Measurements from ENCODE around the gene GSTP1.

GSTP1 gene

DNA sequence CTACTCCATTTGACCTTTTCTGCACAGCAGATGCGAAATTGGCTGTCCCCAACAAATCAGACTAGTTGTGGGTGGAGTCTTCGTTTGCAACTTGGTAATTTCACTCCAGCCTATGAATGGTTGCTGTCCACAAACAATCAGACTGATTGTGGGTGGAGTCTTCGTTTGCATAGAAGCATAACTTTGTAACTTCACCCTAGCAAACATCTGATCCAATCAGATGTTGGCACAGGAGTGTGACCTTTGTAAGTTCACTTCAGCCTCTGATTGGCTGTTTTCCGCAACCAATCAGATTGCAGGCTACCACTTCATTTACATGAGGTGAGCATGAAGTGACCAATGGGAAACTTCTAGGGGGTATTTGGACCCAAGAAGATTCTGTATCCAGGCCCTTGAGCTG lies 44.1 kb upstream of the GSTP1 start:
- H3K4me3 ChIP-seq (ENCODE audit: low read depth, low read length): no peak overlapping the region
- TF ChIP-seq, protein P1, sequence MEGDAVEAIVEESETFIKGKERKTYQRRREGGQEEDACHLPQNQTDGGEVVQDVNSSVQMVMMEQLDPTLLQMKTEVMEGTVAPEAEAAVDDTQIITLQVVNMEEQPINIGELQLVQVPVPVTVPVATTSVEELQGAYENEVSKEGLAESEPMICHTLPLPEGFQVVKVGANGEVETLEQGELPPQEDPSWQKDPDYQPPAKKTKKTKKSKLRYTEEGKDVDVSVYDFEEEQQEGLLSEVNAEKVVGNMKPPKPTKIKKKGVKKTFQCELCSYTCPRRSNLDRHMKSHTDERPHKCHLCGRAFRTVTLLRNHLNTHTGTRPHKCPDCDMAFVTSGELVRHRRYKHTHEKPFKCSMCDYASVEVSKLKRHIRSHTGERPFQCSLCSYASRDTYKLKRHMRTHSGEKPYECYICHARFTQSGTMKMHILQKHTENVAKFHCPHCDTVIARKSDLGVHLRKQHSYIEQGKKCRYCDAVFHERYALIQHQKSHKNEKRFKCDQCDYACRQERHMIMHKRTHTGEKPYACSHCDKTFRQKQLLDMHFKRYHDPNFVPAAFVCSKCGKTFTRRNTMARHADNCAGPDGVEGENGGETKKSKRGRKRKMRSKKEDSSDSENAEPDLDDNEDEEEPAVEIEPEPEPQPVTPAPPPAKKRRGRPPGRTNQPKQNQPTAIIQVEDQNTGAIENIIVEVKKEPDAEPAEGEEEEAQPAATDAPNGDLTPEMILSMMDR (IDR thresholded peaks at IDR 0.05; ENCODE audit: low read depth, low read length): no peak
- no peak for DNase-seq
- no peaks in the 10 kb centered on the region for H3K27me3 ChIP-seq
- H3K36me3 ChIP-seq: no peaks in the 10 kb centered on the region
- no peaks in the 10 kb centered on the region; the same call in 1 of the 2 replicates for H3K9me3 ChIP-seq
- H3K4me1 ChIP-seq: no peaks in the 10 kb centered on the region

DNA sequence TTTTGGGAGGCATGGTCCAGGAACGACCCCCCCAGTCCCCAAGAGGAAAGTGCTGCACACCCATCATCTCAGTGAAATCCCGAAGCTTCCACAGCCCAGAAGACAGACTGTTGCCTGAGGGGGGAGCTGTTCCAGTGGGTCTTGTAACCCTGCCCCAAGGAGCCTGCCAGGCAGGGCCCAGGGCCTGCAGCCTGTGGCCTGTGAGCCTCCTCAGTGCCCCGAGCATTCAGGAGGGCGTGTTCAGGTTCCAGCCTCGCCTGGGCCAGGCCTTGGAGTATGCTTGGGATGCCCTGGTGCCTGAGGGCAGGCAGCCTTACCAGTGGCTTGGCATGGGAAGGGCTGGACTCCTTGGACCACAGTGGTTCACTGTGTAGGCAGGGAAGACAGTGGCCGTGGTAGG lies 42.4 kb upstream of the GSTP1 start:
- TF ChIP-seq, protein P1 (IDR thresholded peaks at IDR 0.05; ENCODE audit: low read depth, low read length): no peak
- DNase-seq: no peak
- H3K36me3 ChIP-seq: no peaks in the 10 kb centered on the region
- no peak overlapping the region for H3K4me3 ChIP-seq (ENCODE audit: low read depth, low read length)
- H3K27me3 ChIP-seq: no peaks in the 10 kb centered on the region
- no peaks in the 10 kb centered on the region for H3K4me1 ChIP-seq
- no peaks in the 10 kb centered on the region; the same call in 1 of the 2 replicates for H3K9me3 ChIP-seq

DNA sequence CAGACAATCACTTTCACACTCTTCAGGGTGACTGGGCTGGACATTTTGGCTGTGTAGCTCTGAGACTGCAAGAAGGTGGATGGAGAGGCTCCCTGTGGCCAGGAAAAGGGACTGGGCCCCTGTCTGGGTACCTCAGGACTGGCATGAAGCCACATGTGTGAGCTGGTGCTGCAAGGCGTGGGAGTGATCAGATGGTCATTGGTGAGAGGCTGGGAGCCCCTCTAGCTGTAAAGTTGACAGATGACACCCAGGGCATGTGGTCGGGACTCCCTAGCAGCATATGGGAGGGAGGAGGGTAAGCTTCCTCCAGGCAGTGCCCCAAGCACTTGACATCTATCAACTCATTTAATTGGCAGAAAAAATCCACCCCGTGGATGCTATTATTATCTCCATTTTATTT lies 41.4 kb upstream of the GSTP1 start:
- TF ChIP-seq, protein P1 (IDR thresholded peaks at IDR 0.05; ENCODE audit: low read depth, low read length): no peak
- Histone ChIP-seq H3K27me3 (no peaks in the 10 kb centered on the region), H3K4me3 (ENCODE audit: low read depth, low read length) (no peak overlapping the region), H3K36me3 (no peaks in the 10 kb centered on the region), H3K4me1 (no peaks in the 10 kb centered on the region), H3K9me3 (no peaks in the 10 kb centered on the region; the same call in 1 of the 2 replicates)
- no peak for DNase-seq

- H3K4me1 ChIP-seq: no peaks in the 10 kb centered on the region
- no peaks in the 10 kb centered on the region for H3K36me3 ChIP-seq
- no peaks in the 10 kb centered on the region for H3K27me3 ChIP-seq
- TF ChIP-seq, protein P1 (IDR thresholded peaks at IDR 0.05; ENCODE audit: low read depth, low read length): no peak
- H3K4me3 ChIP-seq (ENCODE audit: low read depth, low read length): no peak overlapping the region
- no peak for DNase-seq
- no peaks in the 10 kb centered on the region; the same call in 1 of the 2 replicates for H3K9me3 ChIP-seq
Observed at GRCh38 chr11:67542971-67543370, 40.6 kb upstream of the GSTP1 start.

DNA sequence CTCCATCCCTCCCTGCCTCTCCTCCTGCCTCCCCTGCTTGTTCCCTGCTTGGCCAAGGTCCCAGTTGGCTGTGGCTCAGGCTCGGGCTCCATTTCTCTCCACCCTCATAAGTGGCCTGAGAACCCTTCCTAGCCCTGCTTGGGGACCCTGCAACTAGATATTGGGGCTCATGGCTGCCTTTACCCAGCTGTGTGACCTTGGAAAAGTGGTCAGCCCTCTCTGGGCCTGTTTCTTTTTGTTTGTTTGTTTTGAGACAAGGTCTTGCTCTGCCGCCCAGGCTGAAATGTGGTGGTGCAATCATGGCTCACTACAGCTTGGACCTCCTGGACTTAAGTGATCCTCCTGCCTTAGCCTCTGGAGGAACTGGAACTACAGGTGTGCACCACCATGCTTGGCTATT lies 40.0 kb upstream of the GSTP1 start:
- H3K4me1 ChIP-seq: no peaks in the 10 kb centered on the region
- no peaks in the 10 kb centered on the region for H3K36me3 ChIP-seq
- TF ChIP-seq, protein P1 (IDR thresholded peaks at IDR 0.05; ENCODE audit: low read depth, low read length): no peak
- H3K4me3 ChIP-seq (ENCODE audit: low read depth, low read length): no peak overlapping the region
- no peaks in the 10 kb centered on the region; the same call in 1 of the 2 replicates for H3K9me3 ChIP-seq
- no peaks in the 10 kb centered on the region for H3K27me3 ChIP-seq
- no peak for DNase-seq

GRCh38 chr11:67544616-67545242 lies 38.9 kb upstream of the GSTP1 start:
- H3K4me3 ChIP-seq (ENCODE audit: low read depth, low read length): no peak overlapping the region
- H3K36me3 ChIP-seq: no peaks in the 10 kb centered on the region
- H3K27me3 ChIP-seq: no peaks in the 10 kb centered on the region
- H3K9me3 ChIP-seq: no peaks in the 10 kb centered on the region
- DNase-seq: no peak
- TF ChIP-seq, protein P1 (IDR thresholded peaks at IDR 0.05; ENCODE audit: low read depth, low read length): no peak
- no peaks in the 10 kb centered on the region for H3K4me1 ChIP-seq
